ENCODE measurements around the gene DTD2.

GRCh38 chr14:31414190-31414833 is 43.0 kb downstream of the DTD2 start:
- TF ChIP-seq ZNF565 (CRISPR knock-in tag; conservative IDR thresholded peaks at IDR 0.05; ENCODE audit: low read depth) (no peak), ARNTL (CRISPR knock-in tag; IDR thresholded peaks at IDR 0.05; ENCODE audit: borderline replicate concordance, low read depth) (no peak), ISL1 (CRISPR knock-in tag; IDR thresholded peaks at IDR 0.05) (peak; percentile 63), PATZ1 (CRISPR knock-in tag; IDR thresholded peaks at IDR 0.05; ENCODE audit: borderline replicate concordance) (no peak), POU6F1 (CRISPR knock-in tag; IDR thresholded peaks at IDR 0.05; ENCODE audit: borderline replicate concordance, low read depth) (no peak), CREB5 (CRISPR knock-in tag; IDR thresholded peaks at IDR 0.05; ENCODE audit: low read depth) (no peak), RARB (CRISPR knock-in tag; IDR thresholded peaks at IDR 0.05) (no peak), ZFP3 (CRISPR knock-in tag; IDR thresholded peaks at IDR 0.05) (no peak)
